ENCODE measurements around the gene YWHAB. TPM values are rescaled to one million over a fixed set of nuclear protein-coding genes. Genes with fewer than 3 reads are reported as not detected.

The YWHAB gene
- total RNA-seq, 1 experiment from 2014 or later = 267 TPM

DNA sequence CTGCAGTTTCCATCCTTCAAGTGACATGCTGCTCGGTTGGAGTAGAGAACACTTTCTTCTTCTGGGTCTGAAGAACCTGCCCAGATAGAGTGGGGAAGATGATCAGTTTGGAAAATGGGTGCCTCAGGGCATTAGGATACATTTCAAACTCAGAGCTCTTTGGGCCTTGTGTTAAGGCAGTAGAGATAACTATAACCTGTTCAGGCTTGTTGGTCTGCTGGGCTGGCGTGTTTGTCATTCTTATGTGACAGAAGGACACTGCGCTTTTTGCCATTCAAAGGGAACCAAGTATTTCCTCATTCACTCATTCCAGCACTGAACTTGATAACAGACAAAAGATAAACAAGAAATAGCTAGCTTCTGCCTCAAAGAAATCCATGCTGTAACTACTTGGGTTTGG, 70.9 kb downstream of the YWHAB start:
- Histone ChIP-seq H3K4me1 (ENCODE audit: control insufficient read depth, insufficient read depth, low read length) (peaks cover 8% of the 10 kb centered on the region), H3K27ac (ENCODE audit: low read length) (no peak overlapping the region), H3K27me3 (ENCODE audit: control insufficient read depth, insufficient read depth, low read length) (no peaks in the 10 kb centered on the region), H3K4me3 (ENCODE audit: low read depth in 2 of 2, low read length in 2 of 2) (no peak overlapping the region), H3K9me3 (ENCODE audit: control insufficient read depth, insufficient read depth, low read depth, low read length) (no peaks in the 10 kb centered on the region), H3K36me3 (ENCODE audit: control insufficient read depth, insufficient read depth, low read length) (peaks cover 17% of the 10 kb centered on the region)
- ChIA-PET POLR2A (no interaction called here), CTCF (no interaction called here)
- intact Hi-C loops (cut with micrococcal nuclease; ENCODE audit: unreplicated experiment) (no loop called here), in situ Hi-C loops (cut with HindIII; ENCODE audit: low pct_unique_long_range_greater_than_20kb, low sequenced_read_pairs) (no loop called here)
- ATAC-seq (no peak), DNase-seq (ENCODE audit: low read depth, low spot score) (no peak)
- BruUV-seq (replicated peaks) = no TSS peak
- no peak for TF ChIP-seq POLR2AphosphoS5 (IDR thresholded peaks at IDR 0.05; ENCODE audit: low read depth, low read length)
- TF ChIP-seq, protein P1, sequence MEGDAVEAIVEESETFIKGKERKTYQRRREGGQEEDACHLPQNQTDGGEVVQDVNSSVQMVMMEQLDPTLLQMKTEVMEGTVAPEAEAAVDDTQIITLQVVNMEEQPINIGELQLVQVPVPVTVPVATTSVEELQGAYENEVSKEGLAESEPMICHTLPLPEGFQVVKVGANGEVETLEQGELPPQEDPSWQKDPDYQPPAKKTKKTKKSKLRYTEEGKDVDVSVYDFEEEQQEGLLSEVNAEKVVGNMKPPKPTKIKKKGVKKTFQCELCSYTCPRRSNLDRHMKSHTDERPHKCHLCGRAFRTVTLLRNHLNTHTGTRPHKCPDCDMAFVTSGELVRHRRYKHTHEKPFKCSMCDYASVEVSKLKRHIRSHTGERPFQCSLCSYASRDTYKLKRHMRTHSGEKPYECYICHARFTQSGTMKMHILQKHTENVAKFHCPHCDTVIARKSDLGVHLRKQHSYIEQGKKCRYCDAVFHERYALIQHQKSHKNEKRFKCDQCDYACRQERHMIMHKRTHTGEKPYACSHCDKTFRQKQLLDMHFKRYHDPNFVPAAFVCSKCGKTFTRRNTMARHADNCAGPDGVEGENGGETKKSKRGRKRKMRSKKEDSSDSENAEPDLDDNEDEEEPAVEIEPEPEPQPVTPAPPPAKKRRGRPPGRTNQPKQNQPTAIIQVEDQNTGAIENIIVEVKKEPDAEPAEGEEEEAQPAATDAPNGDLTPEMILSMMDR (IDR thresholded peaks at IDR 0.05) = no peak

Other genes starting within 250 kb of the YWHAB start
- 53.8 TPM for gene ADA, start 234.0 kb upstream of the YWHAB start, total RNA-seq (2021; ENCODE audit: unreplicated experiment)
- 15.2 TPM for gene CCN5, start 170.3 kb upstream of the YWHAB start, total RNA-seq (2021; ENCODE audit: unreplicated experiment)
- 7.4 TPM for gene KCNK15, start 139.8 kb upstream of the YWHAB start, total RNA-seq (2021; ENCODE audit: unreplicated experiment)
- gene RIMS4, start 75.2 kb upstream of the YWHAB start, total RNA-seq (2021; ENCODE audit: unreplicated experiment) = 4.0 TPM
- 102 TPM for gene PABPC1L, start 24.4 kb downstream of the YWHAB start, total RNA-seq (2021; ENCODE audit: unreplicated experiment)
- 30.6 TPM for gene TOMM34, start 74.7 kb downstream of the YWHAB start, total RNA-seq (2021; ENCODE audit: unreplicated experiment)
- gene STK4, start 80.8 kb downstream of the YWHAB start, total RNA-seq (2021; ENCODE audit: unreplicated experiment) = 50.2 TPM
- gene KCNS1, start 215.4 kb downstream of the YWHAB start, total RNA-seq (2021; ENCODE audit: unreplicated experiment) = not detected
- gene WFDC5, start 229.5 kb downstream of the YWHAB start, total RNA-seq (2021; ENCODE audit: unreplicated experiment) = not detected
- not detected for gene WFDC12, start 238.8 kb downstream of the YWHAB start, total RNA-seq (2021; ENCODE audit: unreplicated experiment)